H1 (cell line): ENCODE results near the gene FAM53B. TPM values are rescaled to one million over a fixed set of nuclear protein-coding genes. Genes with fewer than 3 reads are reported as not detected.

Experiments used
- CTCF ChIA-PET: fragments of 300-600 bp; sonication (Branson Sonifier 250); formaldehyde crosslinking; loops from one replicate; lab custom pipeline; 2021; ENCODE audit not compliant: partially characterized antibody; lab: Charles Lee
- POLR2A ChIA-PET: fragments of 300-600 bp; sonication (Branson Sonifier 250); formaldehyde crosslinking; loops from one replicate; lab custom pipeline; 2021; ENCODE audit warnings: inconsistent platforms; ENCODE audit not compliant: partially characterized antibody; lab: Charles Lee
- DNase-seq, 2 experiments: peaks; one replicate each; pipeline versions ENCODE4 v3.0.0 to v3.0.0-alpha.2; 2010 to 2022; ENCODE audit warnings: low spot score in 2 of 2, low read depth in 1 of 2, mixed read lengths in 1 of 2
- FAIRE-seq: peaks from 2 replicates; lab custom pipeline; 2011; peaks lifted over from hg19 to GRCh38; lab: Jason Lieb, UNC
- H2AFZ ChIP-seq: 2 replicates; pipeline ENCODE4 v1.8.1; 2012; ENCODE audit warnings: low read length, inconsistent platforms
- H2AK5ac ChIP-seq: 2 replicates; pipeline ENCODE4 v1.6.1; 2013; ENCODE audit warnings: low read depth, low read length
- H2BK120ac ChIP-seq: replicated peaks from 2 replicates; pipeline ENCODE3; 2013; ENCODE audit warnings: low read depth, low read length, inconsistent platforms
- H2BK12ac ChIP-seq: 2 replicates; pipeline ENCODE4 v1.6.1; 2013; ENCODE audit warnings: low read depth, low read length
- H2BK15ac ChIP-seq: 2 replicates; pipeline ENCODE4 v1.6.1; 2013; ENCODE audit warnings: low read length
- H2BK20ac ChIP-seq: 2 replicates; pipeline ENCODE4 v1.6.1; 2013; ENCODE audit warnings: low read length
- H2BK5ac ChIP-seq: 2 replicates; pipeline ENCODE4 v1.6.1; 2013; ENCODE audit warnings: low read depth, low read length
- H3K14ac ChIP-seq: 2 replicates; pipeline ENCODE4 v1.6.1; 2013; ENCODE audit warnings: inconsistent platforms; ENCODE audit not compliant: insufficient read length
- H3K18ac ChIP-seq: 2 replicates; pipeline ENCODE4 v1.6.1; 2013; ENCODE audit warnings: low read length; ENCODE audit errors: extremely low read depth
- H3K23ac ChIP-seq: 2 replicates; pipeline ENCODE4 v1.6.1; 2013; ENCODE audit warnings: inconsistent platforms; ENCODE audit not compliant: insufficient read length
- H3K23me2 ChIP-seq: 2 replicates; pipeline ENCODE4 v1.6.1; 2013; ENCODE audit warnings: low read depth, low read length
- H3K27ac ChIP-seq: 2 replicates; pipeline ENCODE4 v1.6.1; 2011; ENCODE audit warnings: low read depth, low read length, inconsistent platforms
- H3K27me3 ChIP-seq, 4 experiments: replicated peaks in 1 of 4; 1 replicate in 1 of 4; 2 replicates in 3 of 4; pipeline versions ENCODE4 v1.6.1 to v1.8.1; 2011 to 2013; ENCODE audit warnings: low read length in 3 of 4, mild to moderate bottlenecking in 3 of 4, inconsistent platforms in 2 of 4, mixed read lengths in 2 of 4, moderate library complexity in 1 of 4; ENCODE audit not compliant: control insufficient read depth in 3 of 4, insufficient read depth in 3 of 4; ENCODE audit errors: extremely low read depth in 1 of 4
- H3K36me3 ChIP-seq, 4 experiments: 2 replicates each; pipeline versions ENCODE4 v1.6.1 to v1.8.1; 2011 to 2013; ENCODE audit warnings: mild to moderate bottlenecking in 4 of 4, low read length in 3 of 4, moderate library complexity in 2 of 4, control low read depth in 1 of 4, inconsistent platforms in 1 of 4; ENCODE audit not compliant: insufficient read depth in 4 of 4, control insufficient read depth in 2 of 4
- H3K4ac ChIP-seq: replicated peaks from 2 replicates; pipeline ENCODE3; 2013; ENCODE audit warnings: low read length, low read depth, mixed read lengths, inconsistent platforms; ENCODE audit not compliant: insufficient read length
- H3K4me1 ChIP-seq, 4 experiments: replicated peaks in 1 of 4; 1 replicate in 1 of 4; 2 replicates in 3 of 4; pipeline versions ENCODE4 v1.6.1 to v1.8.1; 2011 to 2013; ENCODE audit warnings: low read length in 3 of 4, inconsistent platforms in 2 of 4, mixed read lengths in 1 of 4; ENCODE audit not compliant: insufficient read depth in 4 of 4, control insufficient read depth in 3 of 4
- H3K4me2 ChIP-seq, 2 experiments: 2 replicates each; pipeline versions ENCODE4 v1.6.1 to v1.8.1; 2011 to 2013; ENCODE audit warnings: low read depth in 2 of 2, low read length in 2 of 2, control low read depth in 1 of 2, inconsistent platforms in 1 of 2, mild to moderate bottlenecking in 1 of 2; ENCODE audit not compliant: insufficient read depth in 1 of 2
- H3K4me3 ChIP-seq, 4 experiments: fragments of 200-600, 300-600 bp in 1 of 4; sonication (generic), shearing (Covaris generic), sonication (Bioruptor Twin) in 1 of 4; 2 replicates each; pipeline versions ENCODE4 v1.5.1 to v1.8.1; 2011 to 2016; ENCODE audit warnings: low read length in 4 of 4, low read depth in 3 of 4, control low read depth in 2 of 4, inconsistent platforms in 2 of 4, mild to moderate bottlenecking in 2 of 4, mixed read lengths in 1 of 4, moderate library complexity in 1 of 4; ENCODE audit not compliant: insufficient read depth in 2 of 4; ENCODE audit errors: extremely low read depth in 1 of 4
- H3K56ac ChIP-seq: replicated peaks from 2 replicates; pipeline ENCODE3; 2013; ENCODE audit warnings: low read depth, mild to moderate bottlenecking, mixed read lengths, low read length, inconsistent platforms; ENCODE audit not compliant: insufficient read length
- H3K79me1 ChIP-seq: 2 replicates; pipeline ENCODE4 v1.6.1; 2013; ENCODE audit warnings: low read depth, low read length, control low read depth
- H3K79me2 ChIP-seq, 2 experiments: 2 replicates each; pipeline versions ENCODE4 v1.6.1 to v1.8.1; 2012 to 2013; ENCODE audit warnings: low read length in 2 of 2, mild to moderate bottlenecking in 2 of 2, inconsistent platforms in 1 of 2; ENCODE audit not compliant: insufficient read depth in 2 of 2, control insufficient read depth in 1 of 2
- H3K9ac ChIP-seq, 4 experiments: replicated peaks in 1 of 4; 1 replicate in 1 of 4; 2 replicates in 3 of 4; pipeline versions ENCODE4 v1.6.1 to v1.8.1; 2011 to 2013; ENCODE audit warnings: low read depth in 3 of 4, low read length in 3 of 4, control low read depth in 2 of 4, mild to moderate bottlenecking in 2 of 4, moderate library complexity in 2 of 4, inconsistent platforms in 1 of 4; ENCODE audit errors: extremely low read depth in 1 of 4
- H3K9me3 ChIP-seq, 2 experiments: 2 replicates each; pipeline versions ENCODE4 v1.6.1 to v1.8.1; 2012 to 2013; ENCODE audit warnings: mild to moderate bottlenecking in 2 of 2, moderate library complexity in 2 of 2, control low read depth in 1 of 2, inconsistent platforms in 1 of 2, low read depth in 1 of 2, low read length in 1 of 2, mixed read lengths in 1 of 2; ENCODE audit not compliant: insufficient read depth in 2 of 2
- H4K20me1 ChIP-seq, 2 experiments: replicated peaks in 1 of 2; 2 replicates each; pipeline versions ENCODE3 to v1.8.1; 2011 to 2013; ENCODE audit warnings: inconsistent platforms in 2 of 2, low read length in 2 of 2, mild to moderate bottlenecking in 1 of 2; ENCODE audit not compliant: insufficient read depth in 2 of 2, control insufficient read depth in 1 of 2
- H4K5ac ChIP-seq: 2 replicates; pipeline ENCODE4 v1.6.1; 2013; ENCODE audit warnings: low read length, low read depth, mixed read lengths, inconsistent platforms; ENCODE audit not compliant: insufficient read length
- H4K8ac ChIP-seq: 2 replicates; pipeline ENCODE4 v1.8.0; 2013; ENCODE audit warnings: mild to moderate bottlenecking, moderate library complexity, low read length, inconsistent platforms; ENCODE audit not compliant: insufficient read depth; ENCODE audit errors: extremely low read depth
- H4K91ac ChIP-seq: replicated peaks from 2 replicates; pipeline ENCODE3; 2013; ENCODE audit warnings: low read length, mixed read lengths, inconsistent platforms; ENCODE audit not compliant: insufficient read length
- BCL11A ChIP-seq, 2 experiments: IDR thresholded peaks; one replicate each; pipeline ENCODE4 v1.6.1; 2011; ENCODE audit warnings: low read depth in 2 of 2, low read length in 2 of 2, mild to moderate bottlenecking in 2 of 2
- BRCA1 ChIP-seq: IDR thresholded peaks from 2 replicates; pipeline ENCODE4 v1.6.1; 2012; ENCODE audit warnings: low read depth, low read length, improper control_type of control experiment
- GABPA ChIP-seq: IDR thresholded peaks from 2 replicates; pipeline ENCODE4 v1.6.1; 2011; ENCODE audit warnings: mild to moderate bottlenecking, low read length, moderate library complexity, borderline replicate concordance; ENCODE audit not compliant: insufficient read depth
- HDAC6 ChIP-seq: IDR thresholded peaks from one replicate; pipeline ENCODE4 v1.7.1; 2012; ENCODE audit warnings: low read depth, mild to moderate bottlenecking, inconsistent platforms, low read length, moderate library complexity
- JUN ChIP-seq: IDR thresholded peaks from 2 replicates; pipeline ENCODE4 v1.6.1; 2011; ENCODE audit warnings: low read depth, mild to moderate bottlenecking, improper control_type of control experiment, low read length
- KDM5A ChIP-seq: fragments of 200-600 bp; IDR thresholded peaks from 2 replicates; pipeline ENCODE4 v1.7.1; 2012; ENCODE audit warnings: mild to moderate bottlenecking, low read length, inconsistent platforms, mixed read lengths
- MAX ChIP-seq: IDR thresholded peaks from 2 replicates; pipeline ENCODE4 v1.6.1; 2012; ENCODE audit warnings: inconsistent platforms
- NRF1 ChIP-seq: IDR thresholded peaks from 2 replicates; pipeline ENCODE4 v1.6.1; 2011; ENCODE audit warnings: mild to moderate bottlenecking, low read depth, low read length, improper control_type of control experiment
- RNF2 ChIP-seq: fragments of 200-900, 300-1000 bp; sonication (generic); IDR thresholded peaks from 2 replicates; pipeline ENCODE4 v1.7.1; 2016; ENCODE audit warnings: borderline replicate concordance, low read depth, mild to moderate bottlenecking, antibody characterized with exemption, low read length; ENCODE audit not compliant: poor library complexity, severe bottlenecking; ENCODE audit errors: missing control alignments
- SIN3A ChIP-seq, 2 experiments: IDR thresholded peaks in 1 of 2; conservative IDR thresholded peaks in 1 of 2; 2 replicates each; pipeline ENCODE4 v1.6.1; 2011 to 2012; ENCODE audit warnings: low read length in 2 of 2, improper control_type of control experiment in 1 of 2, low read depth in 1 of 2, mild to moderate bottlenecking in 1 of 2
- SP2 ChIP-seq: IDR thresholded peaks from 2 replicates; pipeline ENCODE4 v1.6.1; 2012; ENCODE audit warnings: mild to moderate bottlenecking, low read length, inconsistent platforms
- TAF1 ChIP-seq: IDR thresholded peaks from 2 replicates; pipeline ENCODE4 v1.6.1; 2011; ENCODE audit warnings: mild to moderate bottlenecking, low read depth, low read length
- USF2 ChIP-seq: IDR thresholded peaks from 2 replicates; pipeline ENCODE4 v1.6.1; 2011; ENCODE audit warnings: low read length, improper control_type of control experiment
- WGBS, 2 experiments: shearing (Covaris generic) in 1 of 2; methylation state at CpG; one replicate each; pipeline versions ENCODE4 v1.1.6 to v1.1.7; 2013 to 2015; ENCODE audit warnings: low lambda C conversion rate in 2 of 2, mixed read lengths in 2 of 2, inconsistent platforms in 1 of 2, low coverage in 1 of 2, missing lambda C conversion rate in 1 of 2; ENCODE audit not compliant: insufficient replicate concordance in 2 of 2, insufficient coverage in 1 of 2, insufficient read length in 1 of 2; ENCODE audit errors: extremely low coverage in 1 of 2, missing lambda C conversion rate in 1 of 2; 5-methylcytosine and 5-hydroxymethylcytosine counted together
- polyA plus RNA-seq, 7 experiments: library from polyadenylated mRNA; depleted of rRNA in 3 of 7; stranded (reverse) in 5 of 7; unstranded in 2 of 7; fragments of >200 nt in 5 of 7; fragments of 200-250 nt in 2 of 7; gene quantifications; 1 replicate in 5 of 7; 2 replicates in 1 of 7; 4 replicates in 1 of 7; pipeline versions ENCODE4 v1.2.1 to v1.2.3, GENCODE V29; 2011 to 2013; ENCODE audit warnings: missing spikeins in 2 of 7, mixed read lengths in 2 of 7
- total RNA-seq: library from RNA; stranded (reverse); fragmentation: NEBNext Ultra II Directional; extraction: Animal tissue kit (Norgen Biotek cat#: 25700); gene quantifications from 2 replicates; pipeline ENCODE4 v1.2.1, GENCODE V29; 2021

The FAM53B gene
- total and polyA plus RNA-seq, 2 of the 8 experiments (the other 6 are each of a cell fraction or from before 2014, with no cell fraction given): 5.3 to 14.4 TPM

GRCh38 chr10:124656113-124656490, 88.1 kb downstream of the FAM53B start:
- H4K8ac ChIP-seq: no peak overlapping the region
- H3K36me3 ChIP-seq: no peaks in the 10 kb centered on the region
- peaks cover 4% of the 10 kb centered on the region for H3K79me1 ChIP-seq
- no peak overlapping the region for H3K27ac ChIP-seq
- POLR2A ChIA-PET: no interaction called here
- DNase-seq: no peak
- FAIRE-seq: no peak
- no peak overlapping the region for H3K56ac ChIP-seq
- H2BK20ac ChIP-seq: no peak overlapping the region
- 97% methylated on average over 7 of the region's 7 CpGs; no CpG with 5 or more reads in 1 of the 2 experiments for WGBS, 2 experiments
- H3K4me2 ChIP-seq: no peak overlapping the region
- H3K9ac ChIP-seq: no peak overlapping the region
- TF ChIP-seq JUN (no peak), SIN3A (conservative IDR thresholded peaks at IDR 0.05 in 1 of 2, IDR thresholded peaks at IDR 0.05 in 1 of 2; ENCODE audit: low read depth in 1 of 2, low read length in 2 of 2) (no peak), SP2 (no peak), RNF2 (no peak), BRCA1 (no peak), GABPA (no peak), BCL11A (IDR thresholded peaks at IDR 0.05; ENCODE audit: low read depth in 2 of 2, low read length in 2 of 2) (no peak), MAX (no peak), NRF1 (no peak), HDAC6 (no peak), TAF1 (no peak), KDM5A (no peak), USF2 (no peak)
- TF ChIP-seq, all 59 proteins: peak for 0
- Histone ChIP-seq H3K23ac (no peak overlapping the region), H3K18ac (no peak overlapping the region), H2BK15ac (no peak overlapping the region), H2BK5ac (no peak overlapping the region), H4K20me1 (peaks cover 0 to 7% of the 10 kb centered on the region in 2 experiments), H3K9me3 (no peaks in the 10 kb centered on the region), H2AFZ (no peak overlapping the region), H3K4me1 (peaks cover 0 to 10% (median 7%) of the 10 kb centered on the region in 4 experiments; a peak in 6 of 7 replicates), H3K4me3 (no peak overlapping the region), H3K14ac (no peak overlapping the region), H4K91ac (no peak overlapping the region), H2BK120ac (no peak overlapping the region), H3K4ac (no peak overlapping the region), H3K79me2 (no peaks in the 10 kb centered on the region), H4K5ac (no peak overlapping the region), H3K23me2 (no peaks in the 10 kb centered on the region), H2AK5ac (no peak overlapping the region), H3K27me3 (no peaks in the 10 kb centered on the region), H2BK12ac (no peak overlapping the region)
- CTCF ChIA-PET: interaction anchor here (0.5 to 1.6 kb wide), 2 partner anchors 8 to 230 kb away, joined by 3 to 5 read pairs; no protein-coding TSS in a partner anchor
